H9 (cell line): ENCODE results near the gene DNHD1. TPM values are rescaled to one million over a fixed set of nuclear protein-coding genes. Genes with fewer than 3 reads are reported as not detected.

Experiments
- DNase-seq: peaks from one replicate; pipeline ENCODE4 v3.0.0-alpha.2; 2017
- H2AFZ ChIP-seq: one replicate; pipeline ENCODE4 v1.6.1; 2013; ENCODE audit warnings: mild to moderate bottlenecking, low read length, control low read depth, moderate library complexity
- H2AK5ac ChIP-seq: 2 replicates; pipeline ENCODE4 v1.6.1; 2013; ENCODE audit warnings: low read length, control low read depth, mixed read lengths; ENCODE audit not compliant: insufficient read length
- H2BK120ac ChIP-seq: one replicate; pipeline ENCODE4 v1.6.1; 2013; ENCODE audit warnings: low read depth, mild to moderate bottlenecking, low read length, control low read depth, inconsistent platforms; ENCODE audit not compliant: poor library complexity, severe bottlenecking
- H2BK12ac ChIP-seq: 2 replicates; pipeline ENCODE4 v1.6.1; 2013; ENCODE audit warnings: low read length, control low read depth, mixed read lengths, low read depth; ENCODE audit not compliant: insufficient read length
- H2BK15ac ChIP-seq: 2 replicates; pipeline ENCODE4 v1.6.1; 2013; ENCODE audit warnings: low read depth, low read length, control low read depth
- H2BK20ac ChIP-seq: one replicate; pipeline ENCODE4 v1.6.1; 2013; ENCODE audit warnings: low read depth, mild to moderate bottlenecking, low read length, control low read depth, inconsistent platforms; ENCODE audit not compliant: poor library complexity, severe bottlenecking
- H2BK5ac ChIP-seq: 2 replicates; pipeline ENCODE4 v1.6.1; 2013; ENCODE audit warnings: low read length, control low read depth, mixed read lengths; ENCODE audit not compliant: insufficient read length
- H3K14ac ChIP-seq: 2 replicates; pipeline ENCODE4 v1.6.1; 2013; ENCODE audit warnings: low read length, control low read depth; ENCODE audit not compliant: insufficient read depth
- H3K18ac ChIP-seq: 2 replicates; pipeline ENCODE4 v1.6.1; 2013; ENCODE audit warnings: low read depth, mild to moderate bottlenecking, mixed read lengths, low read length, control low read depth; ENCODE audit not compliant: insufficient read length
- H3K23ac ChIP-seq: 2 replicates; pipeline ENCODE4 v1.6.1; 2013; ENCODE audit warnings: low read length, control low read depth, mixed read lengths, low read depth; ENCODE audit not compliant: insufficient read length
- H3K23me2 ChIP-seq: 2 replicates; pipeline ENCODE4 v1.6.1; 2013; ENCODE audit warnings: low read depth, mild to moderate bottlenecking, mixed read lengths, low read length, control low read depth; ENCODE audit not compliant: insufficient read length, poor library complexity, severe bottlenecking
- H3K27ac ChIP-seq: 2 replicates; pipeline ENCODE4 v1.5.1; 2013; ENCODE audit warnings: low read length, control low read depth, mixed read lengths, low read depth; ENCODE audit not compliant: insufficient read length
- H3K27me3 ChIP-seq: 2 replicates; pipeline ENCODE4 v1.6.1; 2013; ENCODE audit warnings: low read length, control low read depth, inconsistent platforms; ENCODE audit not compliant: insufficient read depth
- H3K4ac ChIP-seq: 2 replicates; pipeline ENCODE4 v1.6.1; 2013; ENCODE audit warnings: low read depth, mild to moderate bottlenecking, control low read depth, inconsistent platforms, low read length, moderate library complexity
- H3K4me1 ChIP-seq: 2 replicates; pipeline ENCODE4 v1.6.1; 2013; ENCODE audit warnings: low read length, control low read depth, inconsistent platforms; ENCODE audit not compliant: insufficient read depth
- H3K4me2 ChIP-seq: 2 replicates; pipeline ENCODE4 v1.6.1; 2013; ENCODE audit warnings: low read length, control low read depth, mixed read lengths; ENCODE audit not compliant: insufficient read length, insufficient read depth
- H3K56ac ChIP-seq: 2 replicates; pipeline ENCODE4 v1.6.1; 2013; ENCODE audit warnings: low read depth, mild to moderate bottlenecking, mixed read lengths, low read length, control low read depth; ENCODE audit not compliant: insufficient read length
- H3K79me1 ChIP-seq: 2 replicates; pipeline ENCODE4 v1.6.1; 2013; ENCODE audit warnings: low read depth, mild to moderate bottlenecking, moderate library complexity, low read length, control low read depth, inconsistent platforms; ENCODE audit not compliant: insufficient read depth, poor library complexity, severe bottlenecking
- H3K79me2 ChIP-seq: 2 replicates; pipeline ENCODE4 v1.6.1; 2013; ENCODE audit warnings: low read length, control low read depth, inconsistent platforms; ENCODE audit not compliant: insufficient read depth
- H3K9ac ChIP-seq: 2 replicates; pipeline ENCODE4 v1.6.1; 2013; ENCODE audit warnings: low read length, control low read depth, mixed read lengths; ENCODE audit not compliant: insufficient read length; ENCODE audit errors: extremely low read depth
- H3K9me3 ChIP-seq: one replicate; pipeline ENCODE4 v1.6.1; 2013; ENCODE audit warnings: low read depth, low read length, inconsistent platforms; ENCODE audit not compliant: control insufficient read depth
- H3T11ph ChIP-seq: one replicate; pipeline ENCODE4 v1.6.1; 2013; ENCODE audit warnings: mild to moderate bottlenecking, low read length, control low read depth, inconsistent platforms
- H4K20me1 ChIP-seq: one replicate; pipeline ENCODE4 v1.6.1; 2013; ENCODE audit not compliant: control insufficient read depth, insufficient read length, insufficient read depth
- H4K5ac ChIP-seq: 2 replicates; pipeline ENCODE4 v1.6.1; 2013; ENCODE audit warnings: low read depth, mild to moderate bottlenecking, mixed read lengths, low read length, control low read depth; ENCODE audit not compliant: insufficient read length
- H4K8ac ChIP-seq: replicated peaks from 2 replicates; pipeline ENCODE4 v1.6.1; 2013; ENCODE audit warnings: low read length, control low read depth, mixed read lengths, low read depth; ENCODE audit not compliant: insufficient read length
- H4K91ac ChIP-seq: 2 replicates; pipeline ENCODE4 v1.6.1; 2013; ENCODE audit warnings: low read depth, mild to moderate bottlenecking, moderate library complexity, mixed read lengths, low read length, control low read depth; ENCODE audit not compliant: insufficient read length
- H3K27ac Mint-ChIP-seq, 3 experiments: 2 replicates in 2 of 3; 3 replicates in 1 of 3; pipeline ENCODE4 v1.8.0; 2020 to 2021; ENCODE audit warnings: mixed read lengths in 3 of 3, mild to moderate bottlenecking in 1 of 3, moderate library complexity in 1 of 3
- H3K27me3 Mint-ChIP-seq: 2 replicates; pipeline ENCODE4 v1.8.0; 2021; ENCODE audit warnings: low read depth, mild to moderate bottlenecking, moderate library complexity, mixed read lengths
- H3K36me3 Mint-ChIP-seq, 3 experiments: 2 replicates in 2 of 3; 3 replicates in 1 of 3; pipeline ENCODE4 v1.8.0; 2020 to 2021; ENCODE audit warnings: low read depth in 3 of 3, mixed read lengths in 3 of 3; ENCODE audit not compliant: insufficient read depth in 1 of 3
- H3K4me1 Mint-ChIP-seq, 2 experiments: 2 replicates each; pipeline ENCODE4 v1.8.0; 2020; ENCODE audit warnings: mixed read lengths in 2 of 2
- H3K4me3 Mint-ChIP-seq, 2 experiments: 2 replicates in 1 of 2; 3 replicates in 1 of 2; pipeline ENCODE4 v1.8.0; 2020 to 2021; ENCODE audit warnings: mild to moderate bottlenecking in 2 of 2, mixed read lengths in 2 of 2, moderate library complexity in 1 of 2
- H3K9me3 Mint-ChIP-seq, 2 experiments: 2 replicates in 1 of 2; 3 replicates in 1 of 2; pipeline ENCODE4 v1.8.0; 2020; ENCODE audit warnings: mild to moderate bottlenecking in 2 of 2, mixed read lengths in 2 of 2, moderate library complexity in 1 of 2
- CTCF ChIP-seq: fragments of 200-600 bp; sonication (generic); conservative IDR thresholded peaks from 3 replicates; pipeline ENCODE4 v1.8.0; 2021; ENCODE audit warnings: antibody characterized with exemption, mild to moderate bottlenecking
- WGBS: extraction: QIAGEN DNeasy Blood & Tissue Kit; methylation state at CpG from one replicate; pipeline ENCODE4 v1.1.7; 2013; ENCODE audit warnings: missing lambda C conversion rate, low lambda C conversion rate, mixed read lengths; ENCODE audit not compliant: insufficient read length; ENCODE audit errors: extremely low coverage; 5-methylcytosine and 5-hydroxymethylcytosine counted together
- total RNA-seq: library from RNA; stranded (reverse); gene quantifications from 2 replicates; pipeline ENCODE4 v1.2.1, GENCODE V29; 2021

The DNHD1 gene
- total RNA-seq, 1 experiment from 2014 or later = 3.5 TPM

DNA sequence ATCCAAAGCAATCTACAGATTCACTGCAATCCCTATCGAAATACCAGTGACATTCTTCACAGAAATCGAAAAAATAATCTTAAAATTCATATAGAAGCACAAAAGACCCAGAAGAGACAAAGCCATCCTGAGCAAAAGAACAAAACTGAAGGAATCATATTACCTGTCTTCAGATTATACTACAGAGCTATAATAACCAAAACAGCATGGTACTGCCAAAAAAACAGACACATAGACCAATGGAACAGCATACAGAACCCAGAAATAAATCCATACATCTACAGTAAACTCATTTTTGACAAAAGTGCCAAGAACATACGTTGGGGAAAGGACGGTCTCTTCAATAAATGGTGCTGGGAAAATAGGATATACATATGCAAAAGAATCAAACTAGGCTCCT, 87.4 kb downstream of the DNHD1 start:
- no peak for TF ChIP-seq CTCF
- Histone ChIP-seq H2BK15ac (no peak overlapping the region), H3K9ac (no peak overlapping the region), H4K20me1 (no peaks in the 10 kb centered on the region), H3K9me3 (no peaks in the 10 kb centered on the region), H3K56ac (no peak overlapping the region), H2AK5ac (no peak overlapping the region), H3K23ac (no peak overlapping the region), H3K4me2 (no peak overlapping the region), H2BK20ac (no peak overlapping the region), H3K27me3 (no peaks in the 10 kb centered on the region), H3T11ph (no peak overlapping the region), H3K4ac (no peak overlapping the region), H4K91ac (no peak overlapping the region), H3K18ac (no peak overlapping the region), H3K27ac (no peak overlapping the region), H4K8ac (no peak overlapping the region), H3K79me2 (no peaks in the 10 kb centered on the region), H2BK120ac (no peak overlapping the region), H2AFZ (no peak overlapping the region), H3K14ac (no peak overlapping the region), H3K4me1 (no peaks in the 10 kb centered on the region), H4K5ac (no peak overlapping the region), H3K79me1 (no peaks in the 10 kb centered on the region), H3K23me2 (no peaks in the 10 kb centered on the region), H2BK5ac (no peak overlapping the region), H2BK12ac (no peak overlapping the region)
- WGBS = no CpG with 5 or more reads among the region's 4 CpGs
- no peak overlapping the region for H3K27ac Mint-ChIP-seq
- no peaks in the 10 kb centered on the region for H3K4me1 Mint-ChIP-seq
- H3K4me3 Mint-ChIP-seq = no peak overlapping the region
- H3K9me3 Mint-ChIP-seq = peaks cover 19 to 20% of the 10 kb centered on the region in 2 experiments
- H3K27me3 Mint-ChIP-seq = no peaks in the 10 kb centered on the region
- DNase-seq = no peak
- peaks cover 7 to 17% (median 9%) of the 10 kb centered on the region in 3 experiments; a peak in 5 of 7 replicates for H3K36me3 Mint-ChIP-seq
